DND-41 (cell line): ENCODE measurements around the gene NRXN2.

Experiments used
- ATAC-seq: fragments of 200-7000 bp; cut with Tn5 transposase; 3 replicates; pipeline ENCODE4 v1.9.1; 2021; ENCODE audit warnings: low read depth; ENCODE audit not compliant: insufficient read depth
- DNase-seq: peaks from one replicate; pipeline ENCODE4 v3.0.0-alpha.2; 2020
- H2AFZ ChIP-seq: 2 replicates; pipeline ENCODE4 v1.6.0; 2012; ENCODE audit warnings: low read depth, low read length
- H3K27ac ChIP-seq: 2 replicates; pipeline ENCODE4 v1.5.1; 2012; ENCODE audit warnings: low read length, inconsistent platforms
- H3K27me3 ChIP-seq: fragments of 200-600 bp; sonication (generic); 2 replicates; pipeline ENCODE4 v1.6.0; 2012; ENCODE audit warnings: low read length, mild to moderate bottlenecking, inconsistent platforms; ENCODE audit not compliant: insufficient read depth, poor library complexity
- H3K36me3 ChIP-seq: 2 replicates; pipeline ENCODE4 v1.5.1; 2012; ENCODE audit warnings: low read length, inconsistent platforms; ENCODE audit not compliant: insufficient read depth
- H3K4me1 ChIP-seq: 2 replicates; pipeline ENCODE4 v1.5.1; 2012; ENCODE audit warnings: mild to moderate bottlenecking, low read length; ENCODE audit not compliant: insufficient read depth
- H3K4me2 ChIP-seq: 2 replicates; pipeline ENCODE4 v1.6.0; 2012; ENCODE audit warnings: mild to moderate bottlenecking, moderate library complexity, low read length, inconsistent platforms; ENCODE audit not compliant: insufficient read depth
- H3K4me3 ChIP-seq, 2 experiments: fragments of 200-600 bp in 1 of 2; shearing (Covaris generic) in 1 of 2; 2 replicates each; pipeline ENCODE4 v1.5.1; 2012 to 2016; ENCODE audit warnings: inconsistent platforms in 2 of 2, low read length in 2 of 2, mild to moderate bottlenecking in 2 of 2, low read depth in 1 of 2, moderate library complexity in 1 of 2
- H3K79me2 ChIP-seq: 2 replicates; pipeline ENCODE4 v1.6.0; 2012; ENCODE audit warnings: low read length, inconsistent platforms; ENCODE audit not compliant: insufficient read depth
- H3K9ac ChIP-seq: 2 replicates; pipeline ENCODE4 v1.6.0; 2012; ENCODE audit warnings: low read depth, mild to moderate bottlenecking, inconsistent platforms, low read length, moderate library complexity
- H3K9me3 ChIP-seq: 2 replicates; pipeline ENCODE4 v1.5.1; 2012; ENCODE audit warnings: low read length, moderate library complexity, mild to moderate bottlenecking, inconsistent platforms; ENCODE audit not compliant: insufficient read depth, severe bottlenecking
- H4K20me1 ChIP-seq: 2 replicates; pipeline ENCODE4 v1.6.0; 2012; ENCODE audit warnings: low read length; ENCODE audit not compliant: insufficient read depth
- EZH2 ChIP-seq: IDR thresholded peaks from 3 replicates; pipeline ENCODE4 v1.6.1; 2012; ENCODE audit warnings: borderline replicate concordance, low read depth, mild to moderate bottlenecking, moderate library complexity, low read length, inconsistent platforms; ENCODE audit not compliant: severe bottlenecking
- TF ChIP-seq, protein P1 (sequence below): IDR thresholded peaks from 2 replicates; pipeline ENCODE4 v1.5.1; 2012; ENCODE audit warnings: borderline replicate concordance, low read length, moderate library complexity, mild to moderate bottlenecking; ENCODE audit not compliant: poor library complexity, severe bottlenecking; ENCODE audit errors: extremely low read depth

NRXN2 gene

DNA sequence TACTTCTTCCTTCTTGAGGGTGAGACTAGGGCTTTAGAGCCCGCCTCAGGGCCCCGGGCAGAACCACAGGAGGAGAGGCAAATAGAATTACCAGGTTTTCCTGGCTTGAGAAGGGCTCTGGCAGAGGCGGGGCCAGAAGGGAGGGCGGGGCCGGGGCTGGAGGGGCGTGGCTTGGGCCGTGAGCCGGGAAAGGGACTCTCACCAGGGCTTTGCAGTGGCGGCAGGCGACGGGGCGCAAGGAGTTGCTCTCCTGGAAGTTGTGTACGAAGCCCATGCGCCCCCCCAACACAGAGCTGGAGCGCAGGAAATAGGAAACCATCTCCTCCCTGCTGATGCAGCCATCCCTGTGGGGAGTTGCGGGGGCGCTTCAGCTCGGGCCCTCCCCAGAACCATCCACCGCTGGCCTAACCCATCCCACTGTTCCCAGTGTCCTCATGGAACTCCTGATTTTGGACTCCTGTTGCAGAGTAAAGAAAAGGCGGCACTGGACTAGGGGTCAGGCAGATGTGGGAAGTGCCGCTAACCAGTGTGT is 6.9 kb upstream of the NRXN2 start:
- H4K20me1 ChIP-seq: no peaks in the 10 kb centered on the region
- H3K4me3 ChIP-seq: no peak overlapping the region
- peaks cover 9% of the 10 kb centered on the region; the same call in 1 of the 2 replicates for H3K36me3 ChIP-seq
- no peaks in the 10 kb centered on the region for H3K9me3 ChIP-seq
- H3K27me3 ChIP-seq: no peaks in the 10 kb centered on the region
- no peak overlapping the region for H2AFZ ChIP-seq
- ATAC-seq (peak; percentile 37; the same call in 1 of the 3 replicates), DNase-seq (peak; percentile 33)
- H3K4me1 ChIP-seq: no peaks in the 10 kb centered on the region
- no peak overlapping the region for H3K9ac ChIP-seq
- no peak overlapping the region for H3K4me2 ChIP-seq
- TF ChIP-seq EZH2: no peak
- TF ChIP-seq, protein P1, sequence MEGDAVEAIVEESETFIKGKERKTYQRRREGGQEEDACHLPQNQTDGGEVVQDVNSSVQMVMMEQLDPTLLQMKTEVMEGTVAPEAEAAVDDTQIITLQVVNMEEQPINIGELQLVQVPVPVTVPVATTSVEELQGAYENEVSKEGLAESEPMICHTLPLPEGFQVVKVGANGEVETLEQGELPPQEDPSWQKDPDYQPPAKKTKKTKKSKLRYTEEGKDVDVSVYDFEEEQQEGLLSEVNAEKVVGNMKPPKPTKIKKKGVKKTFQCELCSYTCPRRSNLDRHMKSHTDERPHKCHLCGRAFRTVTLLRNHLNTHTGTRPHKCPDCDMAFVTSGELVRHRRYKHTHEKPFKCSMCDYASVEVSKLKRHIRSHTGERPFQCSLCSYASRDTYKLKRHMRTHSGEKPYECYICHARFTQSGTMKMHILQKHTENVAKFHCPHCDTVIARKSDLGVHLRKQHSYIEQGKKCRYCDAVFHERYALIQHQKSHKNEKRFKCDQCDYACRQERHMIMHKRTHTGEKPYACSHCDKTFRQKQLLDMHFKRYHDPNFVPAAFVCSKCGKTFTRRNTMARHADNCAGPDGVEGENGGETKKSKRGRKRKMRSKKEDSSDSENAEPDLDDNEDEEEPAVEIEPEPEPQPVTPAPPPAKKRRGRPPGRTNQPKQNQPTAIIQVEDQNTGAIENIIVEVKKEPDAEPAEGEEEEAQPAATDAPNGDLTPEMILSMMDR: no peak
- no peaks in the 10 kb centered on the region for H3K79me2 ChIP-seq
- H3K27ac ChIP-seq: no peak overlapping the region

DNA sequence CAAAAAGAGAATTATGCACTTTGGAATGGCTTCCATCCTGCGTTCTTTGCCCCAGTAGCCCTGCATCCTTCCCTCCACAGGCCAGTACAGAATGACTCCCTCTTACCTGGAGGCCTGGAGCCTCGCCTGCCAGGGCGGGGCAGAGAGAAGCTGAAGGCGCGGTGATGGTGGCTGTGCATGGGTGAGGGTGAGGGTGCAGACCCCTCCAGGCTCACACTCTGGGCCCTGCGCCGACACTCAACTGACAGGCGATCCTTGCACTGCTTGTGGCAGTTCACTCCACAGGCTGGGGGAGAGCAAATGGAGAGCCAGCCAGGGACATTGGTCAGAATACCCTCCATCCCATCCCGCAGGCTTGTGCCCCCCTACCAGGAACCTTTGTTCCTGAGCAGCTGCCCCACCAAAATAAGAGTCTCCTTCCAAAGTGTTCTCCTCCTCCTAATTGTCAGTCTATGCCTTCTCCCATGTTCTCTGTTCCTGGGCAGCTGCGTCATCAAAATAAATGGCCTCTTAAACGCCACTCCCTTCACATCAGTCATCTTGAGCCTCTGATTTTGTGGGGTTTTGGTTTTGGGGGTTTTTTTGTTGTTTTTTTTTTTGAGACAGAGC is 5.9 kb upstream of the NRXN2 start:
- no peak overlapping the region for H3K9ac ChIP-seq
- H3K4me1 ChIP-seq: peaks cover 5% of the 10 kb centered on the region
- TF ChIP-seq, protein P1: no peak
- no peak for TF ChIP-seq EZH2
- no peak overlapping the region for H2AFZ ChIP-seq
- no peak overlapping the region for H3K4me3 ChIP-seq
- no peak overlapping the region for H3K27ac ChIP-seq
- 0 out of 2 replicates have a peak, but pooled peaks cover 7% of the 10 kb centered on the region for H3K36me3 ChIP-seq
- H3K79me2 ChIP-seq: no peaks in the 10 kb centered on the region
- H4K20me1 ChIP-seq: no peaks in the 10 kb centered on the region
- H3K27me3 ChIP-seq: no peaks in the 10 kb centered on the region
- H3K4me2 ChIP-seq: no peak overlapping the region
- ATAC-seq (no peak), DNase-seq (no peak)
- no peaks in the 10 kb centered on the region for H3K9me3 ChIP-seq

DNA sequence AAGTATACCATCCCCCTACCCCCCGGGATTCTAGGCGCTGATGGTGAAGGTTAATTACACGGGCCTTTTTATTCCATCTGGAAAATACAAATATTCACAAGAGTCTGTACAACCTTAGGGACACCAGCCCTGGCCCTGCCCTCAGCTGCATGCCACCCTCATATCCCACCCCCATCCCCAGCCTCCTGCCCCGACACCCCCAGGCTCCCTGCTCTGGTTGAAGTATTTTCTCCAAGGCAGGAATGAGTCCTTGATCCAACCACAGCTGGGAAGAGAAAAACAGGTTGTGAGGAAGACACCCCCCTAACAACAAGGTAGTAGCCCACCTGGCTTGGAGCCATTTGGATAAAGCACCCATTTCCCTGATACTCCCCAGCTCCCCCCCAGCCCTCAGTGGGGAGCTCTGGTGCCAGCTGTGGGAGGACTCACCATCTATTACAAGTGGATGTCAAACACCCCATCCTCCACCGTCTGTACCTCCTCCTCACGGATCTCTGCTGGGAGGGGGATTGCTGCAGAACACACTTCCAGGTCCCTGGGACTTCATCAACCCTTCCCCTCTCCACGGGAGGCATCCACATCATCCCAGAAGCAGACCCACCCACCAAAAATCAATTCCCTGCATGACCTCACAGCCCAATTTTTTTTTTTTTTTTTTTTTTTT is 4.0 kb upstream of the NRXN2 start:
- DNase-seq: no peak
- ATAC-seq: no peak
- H3K36me3 ChIP-seq: 0 out of 2 replicates have a peak, but pooled peaks cover 7% of the 10 kb centered on the region

More for the DNA sequence above, 4.0 kb upstream of the NRXN2 start:
- Histone ChIP-seq H3K4me1 (peaks cover 13% of the 10 kb centered on the region), H3K27ac (no peak overlapping the region), H3K4me3 (no peak overlapping the region), H3K79me2 (no peaks in the 10 kb centered on the region), H4K20me1 (0 out of 2 replicates have a peak, but pooled peaks cover 3% of the 10 kb centered on the region), H3K4me2 (no peak overlapping the region), H3K27me3 (peaks cover 3% of the 10 kb centered on the region), H3K9ac (no peak overlapping the region), H2AFZ (no peak overlapping the region), H3K9me3 (no peaks in the 10 kb centered on the region)
- TF ChIP-seq, protein P1: no peak
- TF ChIP-seq EZH2: no peak
